Mesothelial cell of epicardium (in vitro differentiated cells): ENCODE measurements around the gene UBE2R2. TPM values are rescaled to one million over a fixed set of nuclear protein-coding genes. Genes with fewer than 3 reads are reported as not detected.

Experiments
- DNase-seq, 2 experiments: peaks; one replicate each; pipeline ENCODE4 v3.0.0; 2021; ENCODE audit warnings: low spot score in 2 of 2; ENCODE audit not compliant: unreplicated experiment in 2 of 2
- H3K27ac Mint-ChIP-seq: 2 replicates; pipeline ENCODE4 v1.8.0; 2021; ENCODE audit warnings: mixed read lengths
- H3K27me3 Mint-ChIP-seq: 2 replicates; pipeline ENCODE4 v1.8.0; 2021; ENCODE audit warnings: low read depth, mixed read lengths
- H3K36me3 Mint-ChIP-seq: 2 replicates; pipeline ENCODE4 v1.8.0; 2021; ENCODE audit warnings: mixed read lengths
- H3K4me1 Mint-ChIP-seq: 2 replicates; pipeline ENCODE4 v1.8.0; 2021; ENCODE audit warnings: mixed read lengths
- H3K4me3 Mint-ChIP-seq: 2 replicates; pipeline ENCODE4 v1.8.0; 2021; ENCODE audit warnings: mild to moderate bottlenecking, moderate library complexity, mixed read lengths
- H3K9me3 Mint-ChIP-seq: 2 replicates; pipeline ENCODE4 v1.8.0; 2021; ENCODE audit warnings: mixed read lengths
- CTCF ChIP-seq: fragments of 200-600 bp; sonication (generic); IDR thresholded peaks from one replicate; pipeline ENCODE4 v1.5.0; 2021; ENCODE audit warnings: antibody characterized with exemption; ENCODE audit not compliant: unreplicated experiment
- total RNA-seq: library from RNA; stranded (reverse); gene quantifications from 3 replicates; pipeline ENCODE4 v1.2.1, GENCODE V29; 2021

Gene UBE2R2
- total RNA-seq, 1 donor from 2014 or later, result 59.9 TPM

- Mint-ChIP-seq H3K4me3 (no peak overlapping the region), H3K27ac (no peak overlapping the region)
Measured at GRCh38 chr9:33780276-33780675, 36.7 kb upstream of the UBE2R2 start.

GRCh38 chr9:33781736-33782135 lies 35.2 kb upstream of the UBE2R2 start:
- H3K4me1 Mint-ChIP-seq, result peaks cover 4% of the 10 kb centered on the region
- H3K27me3 Mint-ChIP-seq, result peaks cover 9% of the 10 kb centered on the region
- H3K27ac Mint-ChIP-seq, result no peak overlapping the region
- no peak overlapping the region for H3K4me3 Mint-ChIP-seq
- H3K9me3 Mint-ChIP-seq, result peaks cover 2% of the 10 kb centered on the region
- H3K36me3 Mint-ChIP-seq, result no peaks in the 10 kb centered on the region
- no peak for TF ChIP-seq CTCF
- DNase-seq, result no peak

More at GRCh38 chr9:33780276-33780675, 36.7 kb upstream of the UBE2R2 start:
- no peaks in the 10 kb centered on the region for H3K27me3 Mint-ChIP-seq
- H3K36me3 Mint-ChIP-seq, result peaks cover 2% of the 10 kb centered on the region
- H3K9me3 Mint-ChIP-seq, result peaks cover 12% of the 10 kb centered on the region
- peaks cover 4% of the 10 kb centered on the region for H3K4me1 Mint-ChIP-seq
- no peak for TF ChIP-seq CTCF
- DNase-seq, result no peak

GRCh38 chr9:33782395-33783152 lies 34.4 kb upstream of the UBE2R2 start:
- peaks cover 4% of the 10 kb centered on the region for H3K4me1 Mint-ChIP-seq
- H3K9me3 Mint-ChIP-seq, result no peaks in the 10 kb centered on the region
- H3K4me3 Mint-ChIP-seq, result no peak overlapping the region
- peaks cover 14% of the 10 kb centered on the region for H3K27me3 Mint-ChIP-seq
- H3K36me3 Mint-ChIP-seq, result no peaks in the 10 kb centered on the region
- no peak overlapping the region for H3K27ac Mint-ChIP-seq
- TF ChIP-seq CTCF, result no peak
- DNase-seq, result no peak

- H3K27me3 Mint-ChIP-seq, result peaks cover 19% of the 10 kb centered on the region
- H3K4me3 Mint-ChIP-seq, result no peak overlapping the region
- no peaks in the 10 kb centered on the region for H3K9me3 Mint-ChIP-seq
- DNase-seq, result no peak
- H3K36me3 Mint-ChIP-seq, result no peaks in the 10 kb centered on the region
- H3K27ac Mint-ChIP-seq, result no peak overlapping the region
- TF ChIP-seq CTCF, result peak; percentile 16
- H3K4me1 Mint-ChIP-seq, result no peaks in the 10 kb centered on the region
Measured at GRCh38 chr9:33785914-33786313, 31.0 kb upstream of the UBE2R2 start.

- Mint-ChIP-seq H3K9me3 (no peaks in the 10 kb centered on the region), H3K4me3 (no peak overlapping the region), H3K4me1 (peaks cover under 1% of the 10 kb centered on the region), H3K27me3 (peaks cover 19% of the 10 kb centered on the region), H3K36me3 (no peaks in the 10 kb centered on the region), H3K27ac (no peak overlapping the region)
- no peak for DNase-seq
- no peak for TF ChIP-seq CTCF
Measured at GRCh38 chr9:33786681-33787080, 30.3 kb upstream of the UBE2R2 start.
